ENCODE data around the gene GPC6. TPM values are rescaled to one million over a fixed set of nuclear protein-coding genes. Genes with fewer than 3 reads are reported as not detected.

The GPC6 gene
- total and polyA plus RNA-seq, 9 of the 15 experiments (the other 6 are each of a cell fraction or from before 2014, with no cell fraction given), result under 0.01 to 0.20 (median 0.01) TPM; not detected in 4

DNA sequence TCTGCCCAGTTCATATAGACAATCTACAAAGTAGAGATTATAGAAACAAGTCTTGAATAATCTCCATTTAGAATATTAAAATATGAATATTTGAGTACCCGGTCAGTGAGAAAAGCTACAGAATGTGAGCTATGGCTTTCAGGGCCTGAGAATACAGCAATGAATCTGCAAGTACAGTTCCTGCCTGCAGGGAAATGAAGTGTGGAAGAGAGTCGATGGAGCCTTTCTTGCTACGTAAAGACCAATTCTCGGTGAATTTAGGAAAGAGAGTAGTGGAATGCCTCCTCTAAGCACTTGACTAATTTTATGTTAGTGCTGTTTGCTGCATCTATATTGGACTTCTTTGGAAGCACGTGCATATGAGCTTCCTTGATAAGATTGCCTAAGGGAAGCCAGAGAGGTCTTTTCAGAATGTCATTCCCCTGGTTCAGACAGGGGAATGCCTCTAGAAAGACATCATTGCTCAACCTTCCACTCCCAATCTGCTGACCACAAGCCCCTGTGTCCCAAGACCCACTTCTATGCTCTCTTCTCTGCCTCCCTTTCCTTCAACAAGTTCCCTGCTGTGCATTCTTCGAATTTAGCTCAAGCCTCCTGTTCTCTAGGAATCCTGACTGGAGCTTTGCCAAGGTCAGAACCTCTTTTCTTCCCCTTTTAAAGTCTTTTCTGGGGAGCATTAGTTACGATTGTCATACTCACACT lies 41.9 kb downstream of the GPC6 start:
- CTCF ChIA-PET (ENCODE audit: low intra/inter-chr PET ratio), result no interaction called here
- Histone ChIP-seq H3K36me3 (ENCODE audit: control insufficient read depth, insufficient read depth, low read length) (no peaks in the 10 kb centered on the region), H4K20me1 (replicated peaks; ENCODE audit: control insufficient read depth, insufficient read depth, low read length) (no peaks in the 10 kb centered on the region), H3K27ac (ENCODE audit: extremely low read depth, low read depth, low read length) (no peak overlapping the region), H3K9me1 (ENCODE audit: control insufficient read depth, insufficient read depth, low read length) (no peaks in the 10 kb centered on the region), H3K4me3 (no peak overlapping the region), H3K4me2 (ENCODE audit: insufficient read depth, low read length) (no peak overlapping the region), H3K9me3 (replicated peaks; ENCODE audit: control insufficient read depth, insufficient read depth, low read depth, low read length) (no peaks in the 10 kb centered on the region), H2AFZ (ENCODE audit: low read depth, low read length) (no peak overlapping the region), H3K9ac (ENCODE audit: insufficient read depth in 1 of 2, low read depth in 2 of 2, low read length in 2 of 2) (no peak overlapping the region), H3K4me1 (replicated peaks in 1 of 2; ENCODE audit: control insufficient read depth in 2 of 2, insufficient read depth in 2 of 2, low read length in 2 of 2) (no peaks in the 10 kb centered on the region), H3K79me2 (ENCODE audit: control insufficient read depth, insufficient read depth, low read length) (no peaks in the 10 kb centered on the region), H3K27me3 (ENCODE audit: control insufficient read depth in 2 of 2, insufficient read depth in 2 of 2, low read length in 2 of 2) (peaks cover 0 to 3% of the 10 kb centered on the region in 2 experiments; a peak in 1 of 5 replicates)
- BruUV-seq (replicated peaks), result no TSS peak
- no peak for TF ChIP-seq KAT2B (IDR thresholded peaks at IDR 0.05; ENCODE audit: low read depth, low read length)
- TF ChIP-seq BHLHE40 (IDR thresholded peaks at IDR 0.05; ENCODE audit: low read length), result peak; percentile 57; the same call in 1 of the 2 replicates
- no peak for TF ChIP-seq NCOA2 (IDR thresholded peaks at IDR 0.05; ENCODE audit: partially characterized antibody in 2 of 2)
- no peak for TF ChIP-seq FOXA3 (CRISPR knock-in tag; conservative IDR thresholded peaks at IDR 0.05 in 1 of 2, IDR thresholded peaks at IDR 0.05 in 1 of 2)
- 0 out of 2 replicates have a peak, but pooled peaks have one; percentile 5 for TF ChIP-seq RFX5 (IDR thresholded peaks at IDR 0.05; ENCODE audit: low read depth, low read length)
- TF ChIP-seq, protein P1, sequence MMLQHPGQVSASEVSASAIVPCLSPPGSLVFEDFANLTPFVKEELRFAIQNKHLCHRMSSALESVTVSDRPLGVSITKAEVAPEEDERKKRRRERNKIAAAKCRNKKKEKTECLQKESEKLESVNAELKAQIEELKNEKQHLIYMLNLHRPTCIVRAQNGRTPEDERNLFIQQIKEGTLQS (IDR thresholded peaks at IDR 0.05), result no peak
- TF ChIP-seq, protein P1 (CRISPR knock-in tag; conservative IDR thresholded peaks at IDR 0.05), result no peak
- no peak for TF ChIP-seq CEBPB (tag; IDR thresholded peaks at IDR 0.05)
- no peak for TF ChIP-seq SRSF9 (IDR thresholded peaks at IDR 0.05; ENCODE audit: borderline replicate concordance, low read depth, low read length)
- TF ChIP-seq, protein P2, sequence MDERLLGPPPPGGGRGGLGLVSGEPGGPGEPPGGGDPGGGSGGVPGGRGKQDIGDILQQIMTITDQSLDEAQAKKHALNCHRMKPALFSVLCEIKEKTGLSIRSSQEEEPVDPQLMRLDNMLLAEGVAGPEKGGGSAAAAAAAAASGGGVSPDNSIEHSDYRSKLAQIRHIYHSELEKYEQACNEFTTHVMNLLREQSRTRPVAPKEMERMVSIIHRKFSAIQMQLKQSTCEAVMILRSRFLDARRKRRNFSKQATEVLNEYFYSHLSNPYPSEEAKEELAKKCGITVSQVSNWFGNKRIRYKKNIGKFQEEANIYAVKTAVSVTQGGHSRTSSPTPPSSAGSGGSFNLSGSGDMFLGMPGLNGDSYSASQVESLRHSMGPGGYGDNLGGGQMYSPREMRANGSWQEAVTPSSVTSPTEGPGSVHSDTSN (CRISPR knock-in tag; IDR thresholded peaks at IDR 0.05; ENCODE audit: low read depth), result 0 out of 2 replicates have a peak, but pooled peaks have one; percentile 12
- TF ChIP-seq, protein P2 (tag; conservative IDR thresholded peaks at IDR 0.05; ENCODE audit: low read depth), result no peak
- intact Hi-C loops (cut with micrococcal nuclease), result no loop called here
- WGBS (ENCODE audit: insufficient coverage, low coverage, missing lambda C conversion rate), result 3% methylated on average over 7 of the region's 7 CpGs
- no peak for FAIRE-seq
- peak; percentile 50 for ATAC-seq
- no peak for DNase-seq (ENCODE audit: extremely low read depth in 1 of 4, low spot score in 3 of 4)
- POLR2A ChIA-PET, result interaction anchor here (1.0 to 2.6 kb wide), 9 partner anchors 8 to 40 kb away, joined by 3 to 20 read pairs (median 4); no protein-coding TSS in a partner anchor
- in situ Hi-C loops (cut with MboI), result no loop called here
